Thyroid gland (tissue), 4 donors: ENCODE results near the gene TMEM30B.

Experiments
- CTCF ChIP-seq, 6 experiments: fragments of 200-600 bp in 3 of 6; fragments of 450-650 bp in 3 of 6; sonication (generic) in 3 of 6; IDR thresholded peaks; one replicate each; pipeline ENCODE4 v1.5.1; 2016 to 2019; ENCODE audit warnings: antibody characterized with exemption in 6 of 6, mild to moderate bottlenecking in 2 of 6, inconsistent platforms in 1 of 6, moderate library complexity in 1 of 6
- POLR2A ChIP-seq, 2 donors: fragments of 450-650 bp; IDR thresholded peaks; one replicate each; pipeline ENCODE4 v1.6.1; 2017; ENCODE audit warnings: antibody characterized with exemption in 2 of 2, mild to moderate bottlenecking in 2 of 2, moderate library complexity in 1 of 2

GRCh38 chr14:61270714-61271113, 10.4 kb downstream of the TMEM30B start:
- TF ChIP-seq CTCF (IDR thresholded peaks at IDR 0.05) (no peak), POLR2A (IDR thresholded peaks at IDR 0.05) (no peak)
